B cell (primary cell): ENCODE measurements around the gene ULK1. TPM values are rescaled to one million over a fixed set of nuclear protein-coding genes. Genes with fewer than 3 reads are reported as not detected.

Experiments
- ATAC-seq: fragments of 200-7000 bp; cut with Tn5 transposase; one replicate; pipeline ENCODE4 v1.10.0; 2021; ENCODE audit warnings: low read depth, mild to moderate bottlenecking, moderate number of reproducible peaks, moderate library complexity
- CTCF ChIA-PET: fragments of 350-600 bp; sonication (Branson Sonifier 250); formaldehyde crosslinking; loops from one replicate; lab custom pipeline; 2021; ENCODE audit warnings: antibody characterized with exemption, inconsistent platforms; lab: Charles Lee
- POLR2A ChIA-PET: fragments of 350-600 bp; sonication (Branson Sonifier 250); formaldehyde crosslinking; loops from one replicate; lab custom pipeline; 2021; ENCODE audit warnings: antibody characterized with exemption; lab: Charles Lee
- DNase-seq: peaks from one replicate; pipeline ENCODE4 v3.0.0; 2013
- H2AFZ ChIP-seq: 2 replicates; pipeline ENCODE4 v1.6.1; 2012; ENCODE audit warnings: mild to moderate bottlenecking, low read depth, low read length; ENCODE audit not compliant: insufficient read depth, poor library complexity, severe bottlenecking
- H3K27ac ChIP-seq, 2 donors: 1 replicate in 1 of 2; 2 replicates in 1 of 2; pipeline ENCODE4 v1.5.1; 2012 to 2013; ENCODE audit warnings: low read length in 2 of 2, mild to moderate bottlenecking in 2 of 2, moderate library complexity in 1 of 2
- H3K27me3 ChIP-seq, 4 experiments: fragments of 200-600 bp in 1 of 4; sonication (generic) in 1 of 4; replicated peaks in 1 of 4; 1 replicate in 2 of 4; 2 replicates in 2 of 4; pipeline versions ENCODE4 v1.6.1 to v1.7.0; 2013 to 2016; ENCODE audit warnings: low read length in 3 of 4, mild to moderate bottlenecking in 2 of 4, mixed read lengths in 1 of 4, moderate library complexity in 1 of 4; ENCODE audit not compliant: insufficient read depth in 4 of 4, control insufficient read depth in 3 of 4; ENCODE audit errors: control extremely low read depth in 1 of 4
- H3K36me3 ChIP-seq, 2 experiments: replicated peaks in 1 of 2; 1 replicate in 1 of 2; 2 replicates in 1 of 2; pipeline versions ENCODE4 v1.6.1 to v1.7.1; 2013; ENCODE audit warnings: low read length in 1 of 2; ENCODE audit not compliant: insufficient read depth in 2 of 2, control insufficient read depth in 1 of 2; ENCODE audit errors: control extremely low read depth in 1 of 2, extremely low read depth in 1 of 2
- H3K4me1 ChIP-seq, 2 donors: fragments of 200-600 bp in 1 of 2; sonication (generic) in 1 of 2; 1 replicate in 1 of 2; 2 replicates in 1 of 2; pipeline versions ENCODE4 v1.5.1 to v1.6.1; 2013 to 2017; ENCODE audit warnings: low read length in 2 of 2; ENCODE audit not compliant: control insufficient read depth in 2 of 2, insufficient read depth in 2 of 2
- H3K4me2 ChIP-seq: replicated peaks from 2 replicates; pipeline ENCODE3; 2012; ENCODE audit warnings: mild to moderate bottlenecking, low read depth, low read length; ENCODE audit not compliant: poor library complexity, severe bottlenecking
- H3K4me3 ChIP-seq, 5 experiments: fragments of 200-600 bp in 1 of 5; sonication (generic) in 1 of 5; 1 replicate in 3 of 5; 2 replicates in 2 of 5; pipeline versions ENCODE4 v1.5.1 to v1.7.0; 2011 to 2016; ENCODE audit warnings: low read length in 4 of 5, mild to moderate bottlenecking in 4 of 5, low read depth in 2 of 5, control low read depth in 1 of 5, moderate library complexity in 1 of 5; ENCODE audit not compliant: insufficient read depth in 1 of 5; ENCODE audit errors: control extremely low read depth in 1 of 5, extremely low read depth in 1 of 5
- H3K79me2 ChIP-seq: fragments of 200-600 bp; sonication (generic); one replicate; pipeline ENCODE4 v1.6.0; 2016; ENCODE audit warnings: low read length; ENCODE audit not compliant: control insufficient read depth, insufficient read depth
- H3K9ac ChIP-seq: fragments of 200-600 bp; sonication (generic); 2 replicates; pipeline ENCODE4 v1.6.1; 2017; ENCODE audit warnings: mild to moderate bottlenecking, low read length, moderate library complexity
- H3K9me3 ChIP-seq, 3 donors: one replicate each; pipeline versions ENCODE4 v1.6.1 to v1.7.1; 2013; ENCODE audit warnings: low read length in 2 of 3; ENCODE audit not compliant: control insufficient read depth in 2 of 3, insufficient read depth in 1 of 3; ENCODE audit errors: control extremely low read depth in 1 of 3
- H4K20me1 ChIP-seq: 2 replicates; pipeline ENCODE4 v1.6.0; 2012; ENCODE audit warnings: mild to moderate bottlenecking, low read length; ENCODE audit not compliant: insufficient read depth, control insufficient read depth, poor library complexity, severe bottlenecking
- H3K27ac Mint-ChIP-seq: one replicate; pipeline ENCODE4 v1.8.0; 2021; ENCODE audit warnings: mixed read lengths
- H3K27me3 Mint-ChIP-seq: one replicate; pipeline ENCODE4 v1.8.0; 2021; ENCODE audit warnings: mixed read lengths
- H3K4me1 Mint-ChIP-seq: one replicate; pipeline ENCODE4 v1.8.0; 2021; ENCODE audit warnings: mixed read lengths
- H3K4me3 Mint-ChIP-seq: one replicate; pipeline ENCODE4 v1.8.0; 2021; ENCODE audit warnings: mixed read lengths
- H3K9me3 Mint-ChIP-seq: one replicate; pipeline ENCODE4 v1.8.0; 2022; ENCODE audit warnings: mixed read lengths; ENCODE audit not compliant: insufficient read depth
- CTCF ChIP-seq: fragments of 200-600 bp; IDR thresholded peaks from one replicate; pipeline ENCODE4 v1.8.0; 2022; ENCODE audit warnings: antibody characterized with exemption, mild to moderate bottlenecking
- EZH2 ChIP-seq: IDR thresholded peaks from 2 replicates; pipeline ENCODE4 v1.6.1; 2012; ENCODE audit warnings: borderline replicate concordance, low read depth, mild to moderate bottlenecking, moderate library complexity, low read length; ENCODE audit not compliant: insufficient read depth, poor library complexity, severe bottlenecking
- WGBS: methylation state at CpG from one replicate; pipeline ENCODE4 v1.1.5; 2013; ENCODE audit warnings: missing lambda C conversion rate; ENCODE audit not compliant: insufficient coverage; 5-methylcytosine and 5-hydroxymethylcytosine counted together
- intact Hi-C: fragments of 100-400 bp; cut with micrococcal nuclease; formaldehyde crosslinking; loops from one replicate; pipeline ENCODE4 v1.10.0; 2022
- polyA plus RNA-seq: library from polyadenylated mRNA; depleted of rRNA; stranded (reverse); fragments of >200 nt; gene quantifications from 2 replicates; pipeline ENCODE4 v1.2.3, GENCODE V29; 2012
- total RNA-seq, 2 donors: library from RNA; stranded (reverse); fragments of 120-200 nt in 1 of 2; gene quantifications; 1 replicate in 1 of 2; 2 replicates in 1 of 2; pipeline versions ENCODE4 v1.2.3 to v1.2.4, GENCODE V29; 2013 to 2022

Gene ULK1
- total and polyA plus RNA-seq, 2 donors (not counting 1 experiment from before 2014, with no cell fraction given) = 38.9 to 59.5 TPM

- Histone ChIP-seq H3K27ac (no peak overlapping the region), H2AFZ (no peak overlapping the region), H3K9ac (no peak overlapping the region), H3K9me3 (peaks cover 0 to 6% (median 0%) of the 10 kb centered on the region in 3 donors), H3K79me2 (no peaks in the 10 kb centered on the region), H3K4me1 (peaks cover 23 to 33% of the 10 kb centered on the region in 2 donors), H3K36me3 (no peaks in the 10 kb centered on the region), H4K20me1 (no peaks in the 10 kb centered on the region), H3K4me2 (peak overlapping the region; percentile 76), H3K4me3 (no peak overlapping the region), H3K27me3 (no peaks in the 10 kb centered on the region)
- ATAC-seq (no peak), DNase-seq (no peak)
- WGBS = 95% methylated on average over 18 of the region's 29 CpGs
- Mint-ChIP-seq H3K4me3 (no peak overlapping the region), H3K27ac (peak overlapping the region; percentile 27), H3K27me3 (no peaks in the 10 kb centered on the region), H3K9me3 (no peaks in the 10 kb centered on the region), H3K4me1 (peaks cover 32% of the 10 kb centered on the region)
- CTCF ChIA-PET = interaction anchor here (1.1 kb wide), 1 partner anchor 9 kb away, joined by 3 read pairs; no protein-coding TSS in a partner anchor
- POLR2A ChIA-PET = no interaction called here
- intact Hi-C loops = loop anchor here (10.0 kb wide), 4 partner anchors 97 to 1047 kb away; partner anchors contain the start of genes MMP17 and RAN
- TF ChIP-seq CTCF (no peak), EZH2 (no peak)
Observed at GRCh38 chr12:131921866-131922769, 27.7 kb downstream of the ULK1 start.
